ENCODE measurements around the gene WHAMM. TPM values are rescaled to one million over a fixed set of nuclear protein-coding genes. Genes with fewer than 3 reads are reported as not detected.

The WHAMM gene
- total and polyA plus RNA-seq, 2 donors (not counting 3 experiments of a cell fraction or from before 2014, with no cell fraction given): 4.1 to 9.4 TPM

- intact Hi-C loops (cut with micrococcal nuclease): no loop called here
Measured at GRCh38 chr15:82880704-82881103, 71.3 kb downstream of the WHAMM start.

More at GRCh38 chr15:82880704-82881103, 71.3 kb downstream of the WHAMM start:
- Histone ChIP-seq H2AFZ (ENCODE audit: low read depth, low read length) (no peak overlapping the region), H3K9me3 (replicated peaks; ENCODE audit: control insufficient read depth, insufficient read depth, low read length) (no peaks in the 10 kb centered on the region), H3K79me2 (ENCODE audit: control insufficient read depth, insufficient read depth, low read length) (no peaks in the 10 kb centered on the region), H3K4me2 (ENCODE audit: insufficient read depth, low read length) (no peak overlapping the region), H3K9ac (replicated peaks; ENCODE audit: extremely low read depth, insufficient read depth, low read length) (no peak overlapping the region), H3K4me3 (replicated peaks in 1 of 3; ENCODE audit: insufficient read depth in 1 of 3, low read depth in 1 of 3, low read length in 3 of 3) (no peak overlapping the region), H3K4me1 (ENCODE audit: control insufficient read depth, extremely low read depth, insufficient read depth, low read length) (no peaks in the 10 kb centered on the region), H3K27ac (ENCODE audit: insufficient read depth, low read depth, low read length) (no peak overlapping the region), H3K36me3 (ENCODE audit: control insufficient read depth in 2 of 2, extremely low read depth in 1 of 2, insufficient read depth in 2 of 2, low read length in 2 of 2) (no peaks in the 10 kb centered on the region), H3K9me1 (replicated peaks; ENCODE audit: control insufficient read depth, extremely low read depth, insufficient read depth, low read length) (no peaks in the 10 kb centered on the region), H4K20me1 (replicated peaks; ENCODE audit: control insufficient read depth, extremely low read depth, insufficient read depth, low read length) (no peaks in the 10 kb centered on the region), H3K27me3 (ENCODE audit: control insufficient read depth in 2 of 2, insufficient read depth in 2 of 2, low read length in 2 of 2) (no peaks in the 10 kb centered on the region)
- BruUV-seq (replicated peaks): no TSS peak
- DNase-seq (ENCODE audit: low read depth, low spot score) (no peak), FAIRE-seq (no peak)
- no peak for TF ChIP-seq JUN (IDR thresholded peaks at IDR 0.05; ENCODE audit: borderline replicate concordance, insufficient read depth, insufficient read length, low read depth)
- TF ChIP-seq GATA2 (IDR thresholded peaks at IDR 0.05; ENCODE audit: insufficient read depth, insufficient read length, low read depth, low read length): no peak
- TF ChIP-seq EZH2 (IDR thresholded peaks at IDR 0.05; ENCODE audit: borderline replicate concordance, low read depth, low read length, severe bottlenecking): no peak
- no peak for TF ChIP-seq MYC (IDR thresholded peaks at IDR 0.05; ENCODE audit: low read depth, low read length)
- TF ChIP-seq, protein P1, sequence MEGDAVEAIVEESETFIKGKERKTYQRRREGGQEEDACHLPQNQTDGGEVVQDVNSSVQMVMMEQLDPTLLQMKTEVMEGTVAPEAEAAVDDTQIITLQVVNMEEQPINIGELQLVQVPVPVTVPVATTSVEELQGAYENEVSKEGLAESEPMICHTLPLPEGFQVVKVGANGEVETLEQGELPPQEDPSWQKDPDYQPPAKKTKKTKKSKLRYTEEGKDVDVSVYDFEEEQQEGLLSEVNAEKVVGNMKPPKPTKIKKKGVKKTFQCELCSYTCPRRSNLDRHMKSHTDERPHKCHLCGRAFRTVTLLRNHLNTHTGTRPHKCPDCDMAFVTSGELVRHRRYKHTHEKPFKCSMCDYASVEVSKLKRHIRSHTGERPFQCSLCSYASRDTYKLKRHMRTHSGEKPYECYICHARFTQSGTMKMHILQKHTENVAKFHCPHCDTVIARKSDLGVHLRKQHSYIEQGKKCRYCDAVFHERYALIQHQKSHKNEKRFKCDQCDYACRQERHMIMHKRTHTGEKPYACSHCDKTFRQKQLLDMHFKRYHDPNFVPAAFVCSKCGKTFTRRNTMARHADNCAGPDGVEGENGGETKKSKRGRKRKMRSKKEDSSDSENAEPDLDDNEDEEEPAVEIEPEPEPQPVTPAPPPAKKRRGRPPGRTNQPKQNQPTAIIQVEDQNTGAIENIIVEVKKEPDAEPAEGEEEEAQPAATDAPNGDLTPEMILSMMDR (IDR thresholded peaks at IDR 0.05; ENCODE audit: extremely low read depth in 1 of 2, insufficient read depth in 1 of 2, low read depth in 1 of 2, low read length in 2 of 2): no peak
- TF ChIP-seq POLR2A (IDR thresholded peaks at IDR 0.05; ENCODE audit: low read depth, low read length): no peak
- TF ChIP-seq FOS (IDR thresholded peaks at IDR 0.05; ENCODE audit: borderline replicate concordance, insufficient read depth, low read length): no peak
- TF ChIP-seq POLR2AphosphoS5 (IDR thresholded peaks at IDR 0.05; ENCODE audit: insufficient read depth, low read depth, low read length): no peak
- TF ChIP-seq, protein P2, sequence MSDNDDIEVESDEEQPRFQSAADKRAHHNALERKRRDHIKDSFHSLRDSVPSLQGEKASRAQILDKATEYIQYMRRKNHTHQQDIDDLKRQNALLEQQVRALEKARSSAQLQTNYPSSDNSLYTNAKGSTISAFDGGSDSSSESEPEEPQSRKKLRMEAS (IDR thresholded peaks at IDR 0.05; ENCODE audit: insufficient read depth, insufficient read length): no peak
- POLR2A ChIA-PET: no interaction called here
- CTCF ChIA-PET: no interaction called here
- dilution Hi-C loops (cut with MboI; ENCODE audit: extremely low pct_ligation_motif_present, low sequenced_read_pairs): no loop called here
